Measurements from ENCODE around the gene MS4A13. TPM values are rescaled to one million over a fixed set of nuclear protein-coding genes. Genes with fewer than 3 reads are reported as not detected.

Gene MS4A13
- total and polyA plus RNA-seq, 10 of the 15 experiments (the other 5 are each of a cell fraction or from before 2014, with no cell fraction given), result not detected

GRCh38 chr11:60528934-60529333, 13.7 kb downstream of the MS4A13 start:
- POLR2A ChIA-PET, result interaction anchor here (0.7 kb wide), 1 partner anchor 681 kb away, joined by 3 read pairs; no protein-coding TSS in a partner anchor
- intact Hi-C loops (cut with micrococcal nuclease; ENCODE audit: unreplicated experiment) (no loop called here), in situ Hi-C loops (cut with MboI) (no loop called here)
- ATAC-seq (peak; percentile 95), FAIRE-seq (peak; percentile 82), DNase-seq (ENCODE audit: low read depth, low spot score) (peak; percentile 35)
- RAD21 ChIA-PET (ENCODE audit: unreplicated experiment), result interaction anchor here (0.6 to 0.9 kb wide), 2 partner anchors 12 to 263 kb away, joined by 3 to 5 read pairs; no protein-coding TSS in a partner anchor
- H3K27ac ChIP-seq (ENCODE audit: control insufficient read depth, insufficient read depth), result no peak overlapping the region
- H3K4me1 ChIP-seq (ENCODE audit: control insufficient read depth, insufficient read depth, low read length), result peaks cover 9% of the 10 kb centered on the region
- no peaks in the 10 kb centered on the region for H3K9me3 ChIP-seq (replicated peaks; ENCODE audit: control insufficient read depth, insufficient read depth, low read length)
- no TSS peak for BruUV-seq (replicated peaks)
- CTCF ChIA-PET, result interaction anchor here (0.9 to 1.6 kb wide), 3 partner anchors 20 to 166 kb away, joined by 3 to 4 read pairs (median 4); no protein-coding TSS in a partner anchor
- no peaks in the 10 kb centered on the region for H3K27me3 ChIP-seq (replicated peaks in 1 of 2; ENCODE audit: control insufficient read depth in 2 of 2, insufficient read depth in 2 of 2, low read length in 1 of 2)
- H4K20me1 ChIP-seq (ENCODE audit: control insufficient read depth, insufficient read depth), result no peaks in the 10 kb centered on the region
- SMC1A ChIA-PET (ENCODE audit: uncharacterized antibody, unreplicated experiment), result interaction anchor here (1.0 to 1.8 kb wide), 4 partner anchors 11 to 264 kb away, joined by 3 to 8 read pairs (median 4); no protein-coding TSS in a partner anchor
- no peaks in the 10 kb centered on the region for H3K36me3 ChIP-seq (ENCODE audit: control insufficient read depth in 2 of 2, insufficient read depth in 2 of 2, low read length in 1 of 2)
- H3K4me2 ChIP-seq (ENCODE audit: control insufficient read depth, insufficient read depth), result peak overlapping the region; percentile 26; the same call in 1 of the 2 replicates
- H3K79me2 ChIP-seq (ENCODE audit: control insufficient read depth, insufficient read depth, low read length), result no peaks in the 10 kb centered on the region
- WGBS (ENCODE audit: insufficient coverage, insufficient replicate concordance, low lambda C conversion rate, missing lambda C conversion rate), result 0% methylated on average over 1 of the region's 1 CpG
- H2AFZ ChIP-seq (ENCODE audit: control insufficient read depth, low read depth, low read length), result no peak overlapping the region
- TF ChIP-seq CHD2 (IDR thresholded peaks at IDR 0.05; ENCODE audit: borderline replicate concordance, low read depth, low read length), result no peak
- TF ChIP-seq FOXM1 (IDR thresholded peaks at IDR 0.05; ENCODE audit: low read depth, low read length), result 0 out of 2 replicates have a peak, but pooled peaks have one; percentile 8
- TF ChIP-seq EED (IDR thresholded peaks at IDR 0.05; ENCODE audit: low read depth), result peak; percentile 84
- no peak for TF ChIP-seq NR2C2 (IDR thresholded peaks at IDR 0.05; ENCODE audit: borderline replicate concordance, control insufficient read depth, insufficient read length, low read depth)
- peak; percentile 43; the same call in 1 of the 2 replicates for TF ChIP-seq IKZF1 (conservative IDR thresholded peaks at IDR 0.05)
- TF ChIP-seq SPI1 (IDR thresholded peaks at IDR 0.05; ENCODE audit: borderline replicate concordance, insufficient read depth, low read depth, low read length), result peak; percentile 95
- TF ChIP-seq IRF4 (IDR thresholded peaks at IDR 0.05; ENCODE audit: low read depth, low read length), result peak; percentile 85; the same call in 1 of the 2 replicates
- peak; percentile 68 for TF ChIP-seq RUNX3 (IDR thresholded peaks at IDR 0.05; ENCODE audit: low read length)
- 0 out of 2 replicates have a peak, but pooled peaks have one; percentile 12 for TF ChIP-seq MTA2 (IDR thresholded peaks at IDR 0.05; ENCODE audit: low read depth)
- peak; percentile 67 to 71 for TF ChIP-seq IKZF2 (IDR thresholded peaks at IDR 0.05)
- no peak overlapping the region for H3K4me3 ChIP-seq
- no peak overlapping the region for H3K9ac ChIP-seq (ENCODE audit: control insufficient read depth, insufficient read depth, low read length)
